Measurements from ENCODE around the gene SPATA1. TPM values are rescaled to one million over a fixed set of nuclear protein-coding genes. Genes with fewer than 3 reads are reported as not detected.

SPATA1 gene
- total and polyA plus RNA-seq, 9 of the 15 experiments (the other 6 are each of a cell fraction or from before 2014, with no cell fraction given): 0.79 to 2.9 (median 1.5) TPM

DNA sequence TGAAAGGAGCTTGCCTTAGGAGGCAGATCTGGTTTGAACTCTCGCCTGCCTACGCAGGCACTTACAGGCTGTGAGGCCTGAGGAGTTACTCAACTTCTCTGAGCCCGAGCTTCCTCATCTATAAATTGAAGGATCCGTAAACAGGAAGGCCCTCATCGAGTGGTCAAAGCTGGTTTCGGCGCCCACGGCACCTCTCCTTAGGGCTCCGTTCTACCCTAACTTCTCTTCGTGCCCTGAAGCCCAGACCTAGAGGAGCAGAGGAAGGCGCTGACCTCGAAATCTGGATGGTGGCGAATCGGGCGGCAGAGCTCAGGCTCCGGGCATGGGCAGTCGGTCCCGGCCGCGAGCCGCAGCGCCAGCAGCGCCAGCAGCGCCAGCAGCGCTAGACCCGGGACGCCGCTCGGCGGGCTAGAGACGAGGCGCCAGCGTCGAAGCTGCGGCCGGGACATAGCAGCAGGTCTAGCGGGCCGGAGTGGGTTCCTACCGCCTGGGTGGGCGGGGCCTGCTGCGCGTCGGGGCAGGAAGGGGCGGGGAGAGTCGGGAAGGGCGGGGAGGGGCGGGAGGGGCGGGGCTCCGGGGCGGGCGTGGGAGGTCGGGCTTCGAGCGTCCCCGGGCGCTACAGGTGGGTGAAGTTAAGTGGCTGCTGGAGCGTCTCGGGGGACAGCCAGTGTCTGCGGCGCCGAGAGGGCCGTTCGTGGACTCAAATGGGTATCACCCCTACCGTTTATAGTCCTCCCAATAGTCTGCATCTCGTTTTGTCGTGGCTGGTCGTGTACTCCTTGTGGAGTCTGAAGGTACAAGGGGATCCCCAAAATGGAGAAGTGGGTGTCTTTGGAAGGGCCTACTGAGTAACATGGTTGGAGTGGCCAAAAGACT, 68.0 kb downstream of the SPATA1 start, which contains the start of gene CTBS (continued):
- TF ChIP-seq, protein P1, sequence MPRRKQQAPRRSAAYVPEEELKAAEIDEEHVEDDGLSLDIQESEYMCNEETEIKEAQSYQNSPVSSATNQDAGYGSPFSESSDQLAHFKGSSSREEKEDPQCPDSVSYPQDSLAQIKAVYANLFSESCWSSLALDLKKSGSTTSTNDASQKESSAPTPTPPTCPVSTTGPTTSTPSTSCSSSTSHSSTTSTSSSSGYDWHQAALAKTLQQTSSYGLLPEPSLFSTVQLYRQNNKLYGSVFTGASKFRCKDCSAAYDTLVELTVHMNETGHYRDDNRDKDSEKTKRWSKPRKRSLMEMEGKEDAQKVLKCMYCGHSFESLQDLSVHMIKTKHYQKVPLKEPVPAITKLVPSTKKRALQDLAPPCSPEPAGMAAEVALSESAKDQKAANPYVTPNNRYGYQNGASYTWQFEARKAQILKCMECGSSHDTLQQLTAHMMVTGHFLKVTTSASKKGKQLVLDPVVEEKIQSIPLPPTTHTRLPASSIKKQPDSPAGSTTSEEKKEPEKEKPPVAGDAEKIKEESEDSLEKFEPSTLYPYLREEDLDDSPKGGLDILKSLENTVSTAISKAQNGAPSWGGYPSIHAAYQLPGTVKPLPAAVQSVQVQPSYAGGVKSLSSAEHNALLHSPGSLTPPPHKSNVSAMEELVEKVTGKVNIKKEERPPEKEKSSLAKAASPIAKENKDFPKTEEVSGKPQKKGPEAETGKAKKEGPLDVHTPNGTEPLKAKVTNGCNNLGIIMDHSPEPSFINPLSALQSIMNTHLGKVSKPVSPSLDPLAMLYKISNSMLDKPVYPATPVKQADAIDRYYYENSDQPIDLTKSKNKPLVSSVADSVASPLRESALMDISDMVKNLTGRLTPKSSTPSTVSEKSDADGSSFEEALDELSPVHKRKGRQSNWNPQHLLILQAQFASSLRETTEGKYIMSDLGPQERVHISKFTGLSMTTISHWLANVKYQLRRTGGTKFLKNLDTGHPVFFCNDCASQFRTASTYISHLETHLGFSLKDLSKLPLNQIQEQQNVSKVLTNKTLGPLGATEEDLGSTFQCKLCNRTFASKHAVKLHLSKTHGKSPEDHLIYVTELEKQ (CRISPR knock-in tag; IDR thresholded peaks at IDR 0.05): no peak
- TF ChIP-seq SMARCA5 (IDR thresholded peaks at IDR 0.05) (0 out of 2 replicates have a peak, but pooled peaks have one; percentile 18), ZNF175 (CRISPR knock-in tag; IDR thresholded peaks at IDR 0.05; ENCODE audit: low read depth) (peak; percentile 28; the same call in 1 of the 2 replicates), RCOR1 (IDR thresholded peaks at IDR 0.05; ENCODE audit: borderline replicate concordance in 1 of 2, low read depth in 2 of 2, low read length in 2 of 2) (0 out of 4 replicates have a peak, but pooled peaks of 1 of the 2 experiments have one; percentile 17), POLR2AphosphoS5 (IDR thresholded peaks at IDR 0.05; ENCODE audit: control insufficient read depth, insufficient read depth, low read depth, low read length) (peak; percentile 92), XRCC3 (IDR thresholded peaks at IDR 0.05) (no peak), MAFF (IDR thresholded peaks at IDR 0.05; ENCODE audit: low read length) (no peak), ZEB2 (IDR thresholded peaks at IDR 0.05) (0 out of 2 replicates have a peak, but pooled peaks have one; percentile 19), LCOR (CRISPR knock-in tag; IDR thresholded peaks at IDR 0.05) (0 out of 2 replicates have a peak, but pooled peaks have one; percentile 24), HDAC2 (IDR thresholded peaks at IDR 0.05) (peak; percentile 24), MBD2 (IDR thresholded peaks at IDR 0.05; ENCODE audit: borderline replicate concordance, low read depth) (peak; percentile 60; the same call in 1 of the 2 replicates), POLR2AphosphoS2 (IDR thresholded peaks at IDR 0.05; ENCODE audit: low read length) (peak; percentile 60; the same call in 1 of the 2 replicates), KDM1A (IDR thresholded peaks at IDR 0.05) (peak in 1 of 2 experiments; percentile 23; a peak in 1 of 4 replicates), NRF1 (conservative IDR thresholded peaks at IDR 0.05 in 1 of 2, IDR thresholded peaks at IDR 0.05 in 1 of 2) (peak; percentile 63 to 69), ERF (CRISPR knock-in tag; IDR thresholded peaks at IDR 0.05) (0 out of 2 replicates have a peak, but pooled peaks have one; percentile 28)
- TF ChIP-seq, protein P2, sequence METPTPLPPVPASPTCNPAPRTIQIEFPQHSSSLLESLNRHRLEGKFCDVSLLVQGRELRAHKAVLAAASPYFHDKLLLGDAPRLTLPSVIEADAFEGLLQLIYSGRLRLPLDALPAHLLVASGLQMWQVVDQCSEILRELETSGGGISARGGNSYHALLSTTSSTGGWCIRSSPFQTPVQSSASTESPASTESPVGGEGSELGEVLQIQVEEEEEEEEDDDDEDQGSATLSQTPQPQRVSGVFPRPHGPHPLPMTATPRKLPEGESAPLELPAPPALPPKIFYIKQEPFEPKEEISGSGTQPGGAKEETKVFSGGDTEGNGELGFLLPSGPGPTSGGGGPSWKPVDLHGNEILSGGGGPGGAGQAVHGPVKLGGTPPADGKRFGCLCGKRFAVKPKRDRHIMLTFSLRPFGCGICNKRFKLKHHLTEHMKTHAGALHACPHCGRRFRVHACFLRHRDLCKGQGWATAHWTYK (CRISPR knock-in tag; IDR thresholded peaks at IDR 0.05): 0 out of 2 replicates have a peak, but pooled peaks have one; percentile 15
- TF ChIP-seq, protein P3, sequence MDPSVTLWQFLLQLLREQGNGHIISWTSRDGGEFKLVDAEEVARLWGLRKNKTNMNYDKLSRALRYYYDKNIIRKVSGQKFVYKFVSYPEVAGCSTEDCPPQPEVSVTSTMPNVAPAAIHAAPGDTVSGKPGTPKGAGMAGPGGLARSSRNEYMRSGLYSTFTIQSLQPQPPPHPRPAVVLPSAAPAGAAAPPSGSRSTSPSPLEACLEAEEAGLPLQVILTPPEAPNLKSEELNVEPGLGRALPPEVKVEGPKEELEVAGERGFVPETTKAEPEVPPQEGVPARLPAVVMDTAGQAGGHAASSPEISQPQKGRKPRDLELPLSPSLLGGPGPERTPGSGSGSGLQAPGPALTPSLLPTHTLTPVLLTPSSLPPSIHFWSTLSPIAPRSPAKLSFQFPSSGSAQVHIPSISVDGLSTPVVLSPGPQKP (CRISPR knock-in tag; IDR thresholded peaks at IDR 0.05): no peak
- TF ChIP-seq, protein P4, sequence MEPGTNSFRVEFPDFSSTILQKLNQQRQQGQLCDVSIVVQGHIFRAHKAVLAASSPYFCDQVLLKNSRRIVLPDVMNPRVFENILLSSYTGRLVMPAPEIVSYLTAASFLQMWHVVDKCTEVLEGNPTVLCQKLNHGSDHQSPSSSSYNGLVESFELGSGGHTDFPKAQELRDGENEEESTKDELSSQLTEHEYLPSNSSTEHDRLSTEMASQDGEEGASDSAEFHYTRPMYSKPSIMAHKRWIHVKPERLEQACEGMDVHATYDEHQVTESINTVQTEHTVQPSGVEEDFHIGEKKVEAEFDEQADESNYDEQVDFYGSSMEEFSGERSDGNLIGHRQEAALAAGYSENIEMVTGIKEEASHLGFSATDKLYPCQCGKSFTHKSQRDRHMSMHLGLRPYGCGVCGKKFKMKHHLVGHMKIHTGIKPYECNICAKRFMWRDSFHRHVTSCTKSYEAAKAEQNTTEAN (CRISPR knock-in tag; IDR thresholded peaks at IDR 0.05): 0 out of 2 replicates have a peak, but pooled peaks have one; percentile 79
- TF ChIP-seq, protein P5, sequence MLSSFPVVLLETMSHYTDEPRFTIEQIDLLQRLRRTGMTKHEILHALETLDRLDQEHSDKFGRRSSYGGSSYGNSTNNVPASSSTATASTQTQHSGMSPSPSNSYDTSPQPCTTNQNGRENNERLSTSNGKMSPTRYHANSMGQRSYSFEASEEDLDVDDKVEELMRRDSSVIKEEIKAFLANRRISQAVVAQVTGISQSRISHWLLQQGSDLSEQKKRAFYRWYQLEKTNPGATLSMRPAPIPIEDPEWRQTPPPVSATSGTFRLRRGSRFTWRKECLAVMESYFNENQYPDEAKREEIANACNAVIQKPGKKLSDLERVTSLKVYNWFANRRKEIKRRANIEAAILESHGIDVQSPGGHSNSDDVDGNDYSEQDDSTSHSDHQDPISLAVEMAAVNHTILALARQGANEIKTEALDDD (IDR thresholded peaks at IDR 0.05): peak; percentile 60; the same call in 1 of the 2 replicates
